Ovary (tissue), 9 donors: ENCODE data around the gene QRICH2. TPM values are rescaled to one million over a fixed set of nuclear protein-coding genes. Genes with fewer than 3 reads are reported as not detected.

Experiments used
- DNase-seq, 5 donors: peaks; one replicate each; pipeline ENCODE4 v3.0.0-alpha.2; 2019 to 2020
- H3K27ac ChIP-seq, 2 donors: fragments of 200-600 bp; one replicate each; pipeline versions ENCODE4 v1.5.1 to v1.8.0; 2019 to 2022
- H3K27me3 ChIP-seq: fragments of 200-600 bp; one replicate; pipeline ENCODE4 v1.8.0; 2022
- H3K36me3 ChIP-seq: fragments of 200-600 bp; sonication (generic); one replicate; pipeline ENCODE4 v1.5.1; 2019
- H3K4me1 ChIP-seq: one replicate; pipeline ENCODE4 v1.8.1; 2013; ENCODE audit warnings: mild to moderate bottlenecking, moderate library complexity; ENCODE audit not compliant: insufficient read depth
- H3K4me3 ChIP-seq: fragments of 200-600 bp; sonication (generic); one replicate; pipeline ENCODE4 v1.5.1; 2017
- H3K9me3 ChIP-seq, 2 donors: fragments of 200-600 bp in 1 of 2; sonication (generic) in 1 of 2; one replicate each; pipeline versions ENCODE4 v1.5.1 to v1.8.1; 2013 to 2019; ENCODE audit warnings: mild to moderate bottlenecking in 1 of 2, moderate library complexity in 1 of 2
- EP300 ChIP-seq: sonication (generic); formaldehyde crosslinking; IDR thresholded peaks from one replicate; pipeline ENCODE4 v1.6.1; 2017; ENCODE audit warnings: antibody characterized with exemption
- POLR2A ChIP-seq: fragments of 450-650 bp; IDR thresholded peaks from one replicate; pipeline ENCODE4 v1.6.1; 2017; ENCODE audit warnings: antibody characterized with exemption, mild to moderate bottlenecking, moderate library complexity
- WGBS, 3 donors: extraction: QIAGEN DNeasy Blood & Tissue Kit in 1 of 3; methylation state at CpG; one replicate each; pipeline versions ENCODE4 v1.1.5 to v1.1.7; 2013 to 2017; 5-methylcytosine and 5-hydroxymethylcytosine counted together
- intact Hi-C, 4 donors: fragments of 100-400 bp; cut with DNase I; formaldehyde crosslinking; loops; one replicate each; pipeline versions ENCODE4 v1.11.0 to v1.15.1; 2022 to 2023
- polyA plus RNA-seq, 2 donors: library from polyadenylated mRNA; stranded (reverse); fragments of 200-250 nt in 1 of 2; fragments of 350-450 nt in 1 of 2; fragmentation: Illumina TruSeq in 1 of 2; extraction: RNeasy Lipid Tissue Mini Kit (QIAGEN cat#74804) in 1 of 2; gene quantifications; one replicate each; pipeline ENCODE4 v1.2.3, GENCODE V29; 2013 to 2014
- total RNA-seq, 7 donors: library from RNA; depleted of rRNA in 2 of 7; stranded (reverse); fragments of >200 nt in 2 of 7; fragmentation: NEBNext Ultra II Directional in 3 of 7; extraction: Animal tissue kit (Norgen Biotek cat#: 25700) in 3 of 7; gene quantifications; one replicate each; pipeline versions ENCODE4 v1.1.0 to v1.2.4, GENCODE V29; 2016 to 2023
- TF ChIP-seq, protein P1 (sequence below), 3 donors: fragments of 450-650 bp in 2 of 3; fragments of 200-600 bp in 1 of 3; IDR thresholded peaks; one replicate each; pipeline versions ENCODE4 v1.5.1 to v1.8.0; 2016 to 2022; ENCODE audit warnings: antibody characterized with exemption in 3 of 3, mild to moderate bottlenecking in 1 of 3
- donor health status: DM: no; HTN: no; CAD: no; lungs with moderate emphysema.
- donor health status: DM: no; HTN: no; CAD: no.
- donor health status: Bipolar disorder and iron deficiency.
- donor health status: DM: yes; HTN: yes; CAD: no.
- donor health status: DM: no; HTN: no; CAD: no.
- donor health status: DM: yes; HTN: yes; CAD: no.

Gene QRICH2
- total and polyA plus RNA-seq, 9 donors, result 0.42 to 3.8 (median 1.5) TPM

DNA sequence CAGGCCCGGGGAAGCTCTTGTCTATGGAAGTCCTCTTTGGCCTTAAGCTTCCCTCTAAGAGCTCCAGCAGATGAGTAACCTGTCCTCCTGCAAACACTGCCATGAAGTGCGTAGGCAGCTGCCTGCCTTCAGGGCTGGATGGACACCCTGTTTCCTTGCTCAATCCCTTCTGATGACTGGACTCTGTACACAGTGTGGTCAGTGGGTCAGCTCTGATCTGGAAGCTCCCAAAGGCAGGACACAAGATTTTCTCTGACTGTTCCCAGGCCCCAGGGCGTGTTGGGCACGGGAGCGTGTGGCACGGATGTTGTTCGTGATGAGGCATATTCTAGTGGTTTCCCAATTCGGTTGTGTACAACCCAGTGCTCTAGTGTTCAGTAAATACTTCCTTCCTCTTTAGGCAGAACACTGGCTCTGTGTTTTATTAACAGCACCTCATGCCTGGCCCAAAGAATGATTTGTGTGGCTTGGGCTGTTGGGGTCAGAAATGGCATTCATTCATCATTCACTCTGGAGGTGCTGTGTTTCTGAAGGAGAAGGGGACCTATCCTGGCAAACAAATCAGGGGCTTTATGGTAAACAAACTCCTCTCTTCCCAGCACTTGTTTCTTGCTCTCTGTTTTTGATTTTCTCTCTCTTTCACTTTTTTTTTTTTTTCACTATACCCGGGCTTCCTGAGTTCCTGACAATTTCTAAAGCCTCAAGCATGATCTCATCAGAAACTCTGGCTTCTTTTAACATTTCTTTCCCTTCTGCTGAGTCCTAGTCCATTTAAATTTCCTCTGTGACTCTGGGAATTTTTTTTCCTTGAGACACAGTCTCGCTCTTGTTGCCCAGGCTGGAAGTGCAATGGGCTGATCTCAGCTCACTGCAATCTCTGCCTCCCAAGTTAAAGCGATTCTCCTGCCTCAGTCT, 55.8 kb downstream of the QRICH2 start:
- intact Hi-C loops, result no loop called here
- Histone ChIP-seq H3K27me3 (no peaks in the 10 kb centered on the region), H3K36me3 (no peaks in the 10 kb centered on the region), H3K27ac (no peak overlapping the region), H3K9me3 (no peaks in the 10 kb centered on the region), H3K4me1 (no peaks in the 10 kb centered on the region), H3K4me3 (no peak overlapping the region)
- DNase-seq, result no peak
- 67 to 70% (median 69%) methylated on average over 11 of the region's 11 CpGs for WGBS, 3 donors
- TF ChIP-seq, protein P1, sequence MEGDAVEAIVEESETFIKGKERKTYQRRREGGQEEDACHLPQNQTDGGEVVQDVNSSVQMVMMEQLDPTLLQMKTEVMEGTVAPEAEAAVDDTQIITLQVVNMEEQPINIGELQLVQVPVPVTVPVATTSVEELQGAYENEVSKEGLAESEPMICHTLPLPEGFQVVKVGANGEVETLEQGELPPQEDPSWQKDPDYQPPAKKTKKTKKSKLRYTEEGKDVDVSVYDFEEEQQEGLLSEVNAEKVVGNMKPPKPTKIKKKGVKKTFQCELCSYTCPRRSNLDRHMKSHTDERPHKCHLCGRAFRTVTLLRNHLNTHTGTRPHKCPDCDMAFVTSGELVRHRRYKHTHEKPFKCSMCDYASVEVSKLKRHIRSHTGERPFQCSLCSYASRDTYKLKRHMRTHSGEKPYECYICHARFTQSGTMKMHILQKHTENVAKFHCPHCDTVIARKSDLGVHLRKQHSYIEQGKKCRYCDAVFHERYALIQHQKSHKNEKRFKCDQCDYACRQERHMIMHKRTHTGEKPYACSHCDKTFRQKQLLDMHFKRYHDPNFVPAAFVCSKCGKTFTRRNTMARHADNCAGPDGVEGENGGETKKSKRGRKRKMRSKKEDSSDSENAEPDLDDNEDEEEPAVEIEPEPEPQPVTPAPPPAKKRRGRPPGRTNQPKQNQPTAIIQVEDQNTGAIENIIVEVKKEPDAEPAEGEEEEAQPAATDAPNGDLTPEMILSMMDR (IDR thresholded peaks at IDR 0.05), result no peak
- TF ChIP-seq POLR2A (no peak), EP300 (no peak)

DNA sequence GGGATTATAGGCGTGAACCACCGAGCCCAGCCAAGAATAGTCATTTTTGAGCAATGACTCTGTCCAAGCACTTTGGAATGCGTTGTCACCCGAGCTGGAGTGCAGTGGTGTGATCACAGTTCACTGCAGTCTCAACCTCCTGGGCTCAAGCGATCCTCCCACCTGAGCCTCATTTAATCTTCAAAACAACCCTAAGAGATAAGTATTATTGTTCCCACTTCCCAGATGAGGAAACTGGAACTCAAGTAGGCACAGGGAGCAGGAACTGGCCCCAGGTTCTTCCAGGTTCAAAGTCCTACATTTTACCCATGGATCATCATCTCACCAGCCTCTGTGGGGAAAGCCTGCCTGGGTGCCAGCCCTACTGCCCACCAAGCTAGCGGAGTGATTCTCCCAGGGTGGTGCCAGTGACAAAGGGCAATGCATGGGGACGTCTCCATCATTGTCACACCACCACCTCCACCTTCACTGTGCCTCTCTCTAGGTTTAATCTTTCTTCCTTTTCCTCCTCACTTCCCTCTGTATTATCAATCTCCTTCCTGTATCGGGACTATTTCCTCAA, 56.5 kb downstream of the QRICH2 start:
- no peak for DNase-seq
- no peaks in the 10 kb centered on the region for H3K36me3 ChIP-seq
- WGBS, 3 donors, result 80 to 90% (median 85%) methylated on average over 8 of the region's 8 CpGs
- H3K27me3 ChIP-seq, result no peaks in the 10 kb centered on the region
- H3K4me1 ChIP-seq, result no peaks in the 10 kb centered on the region
- TF ChIP-seq, protein P1 (IDR thresholded peaks at IDR 0.05), result no peak
- TF ChIP-seq EP300 (no peak), POLR2A (no peak)
- H3K4me3 ChIP-seq, result no peak overlapping the region
- intact Hi-C loops, result no loop called here
- H3K9me3 ChIP-seq, result no peaks in the 10 kb centered on the region
- no peak overlapping the region for H3K27ac ChIP-seq

DNA sequence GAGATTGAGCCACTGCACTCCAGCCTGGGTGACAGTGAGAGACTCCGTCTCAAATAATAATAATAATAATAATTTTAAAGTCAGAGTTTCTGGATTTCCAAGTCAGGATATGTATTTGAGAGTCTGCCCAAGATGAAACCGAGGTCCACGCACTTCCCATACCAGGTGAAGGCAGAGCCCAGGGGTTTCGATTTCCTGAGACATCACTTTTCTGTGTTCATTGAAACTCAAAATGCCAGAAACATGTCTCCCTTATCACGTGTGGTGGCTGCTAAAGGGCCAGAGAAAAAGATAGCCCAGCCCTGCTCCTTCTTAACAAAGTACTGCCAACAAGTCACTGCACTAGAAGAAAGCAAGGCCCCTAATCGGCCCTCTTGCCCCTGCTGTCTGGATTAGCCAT, 57.9 kb downstream of the QRICH2 start:
- intact Hi-C loops, result no loop called here
- Histone ChIP-seq H3K36me3 (no peaks in the 10 kb centered on the region), H3K4me1 (no peaks in the 10 kb centered on the region), H3K4me3 (no peak overlapping the region), H3K27ac (no peak overlapping the region), H3K27me3 (no peaks in the 10 kb centered on the region), H3K9me3 (no peaks in the 10 kb centered on the region)
- DNase-seq, result no peak
- 83 to 86% (median 85%) methylated on average over 6 of the region's 6 CpGs for WGBS, 3 donors
- TF ChIP-seq EP300 (no peak), POLR2A (no peak)
- TF ChIP-seq, protein P1 (IDR thresholded peaks at IDR 0.05), result no peak

DNA sequence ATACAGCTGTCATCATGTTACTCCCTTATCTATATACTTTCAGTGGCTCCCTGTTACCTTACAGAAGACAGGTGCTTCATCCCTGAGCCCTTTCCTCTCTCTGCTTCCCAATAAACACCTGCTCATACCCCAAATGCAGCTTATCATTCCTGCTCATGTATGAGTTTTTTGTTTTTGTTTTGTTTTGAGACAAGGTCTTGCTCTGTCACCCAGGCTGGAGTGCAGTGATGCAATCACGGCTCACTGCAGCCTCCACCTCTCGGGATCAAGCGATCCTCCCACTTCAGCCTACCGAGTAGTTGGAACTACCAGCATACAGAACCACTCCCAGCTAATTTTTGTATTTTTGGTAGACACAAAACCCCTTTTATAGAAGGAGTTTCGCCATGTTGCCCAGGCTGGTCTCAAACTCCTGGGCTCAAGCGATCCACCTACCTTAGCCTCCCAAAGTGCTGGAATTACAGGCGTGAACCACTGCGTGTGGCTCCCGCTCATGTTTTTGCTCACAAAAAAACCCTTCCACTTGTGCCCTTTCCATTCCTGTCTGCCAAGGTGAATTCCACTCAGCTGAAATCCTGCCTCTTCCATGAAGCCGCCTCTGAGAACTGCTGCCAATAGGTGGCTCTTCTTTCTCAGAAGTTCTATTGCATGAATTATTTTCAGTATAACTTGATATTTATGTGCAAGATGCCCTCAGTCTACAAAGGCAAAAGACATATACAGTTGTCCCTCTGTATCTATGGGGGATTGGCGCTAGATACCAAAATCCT, 59.9 kb downstream of the QRICH2 start:
- Histone ChIP-seq H3K36me3 (no peaks in the 10 kb centered on the region), H3K27me3 (no peaks in the 10 kb centered on the region), H3K9me3 (no peaks in the 10 kb centered on the region), H3K27ac (no peak overlapping the region), H3K4me3 (no peak overlapping the region), H3K4me1 (no peaks in the 10 kb centered on the region)
- 70 to 79% (median 75%) methylated on average over 11 of the region's 11 CpGs for WGBS, 3 donors
- intact Hi-C loops, result no loop called here
- TF ChIP-seq POLR2A (no peak), EP300 (no peak)
- TF ChIP-seq, protein P1 (IDR thresholded peaks at IDR 0.05), result no peak
- no peak for DNase-seq
